ENCODE results near the gene ZNF490. TPM values are rescaled to one million over a fixed set of nuclear protein-coding genes. Genes with fewer than 3 reads are reported as not detected.
"Not testable (repeated sequence)": the region's sequence is repeated elsewhere in the genome, so short reads cannot be mapped to it uniquely, and the experiment has no call there.

Gene ZNF490
- total RNA-seq, 1 donor = 8.7 TPM

GRCh38 chr19:12567951-12568350, 42.7 kb downstream of the ZNF490 start:
- DNase-seq (ENCODE audit: low read depth) = no peak
- H3K4me3 ChIP-seq (ENCODE audit: low read depth, low read length) = no peak overlapping the region
- TF ChIP-seq, protein P1, sequence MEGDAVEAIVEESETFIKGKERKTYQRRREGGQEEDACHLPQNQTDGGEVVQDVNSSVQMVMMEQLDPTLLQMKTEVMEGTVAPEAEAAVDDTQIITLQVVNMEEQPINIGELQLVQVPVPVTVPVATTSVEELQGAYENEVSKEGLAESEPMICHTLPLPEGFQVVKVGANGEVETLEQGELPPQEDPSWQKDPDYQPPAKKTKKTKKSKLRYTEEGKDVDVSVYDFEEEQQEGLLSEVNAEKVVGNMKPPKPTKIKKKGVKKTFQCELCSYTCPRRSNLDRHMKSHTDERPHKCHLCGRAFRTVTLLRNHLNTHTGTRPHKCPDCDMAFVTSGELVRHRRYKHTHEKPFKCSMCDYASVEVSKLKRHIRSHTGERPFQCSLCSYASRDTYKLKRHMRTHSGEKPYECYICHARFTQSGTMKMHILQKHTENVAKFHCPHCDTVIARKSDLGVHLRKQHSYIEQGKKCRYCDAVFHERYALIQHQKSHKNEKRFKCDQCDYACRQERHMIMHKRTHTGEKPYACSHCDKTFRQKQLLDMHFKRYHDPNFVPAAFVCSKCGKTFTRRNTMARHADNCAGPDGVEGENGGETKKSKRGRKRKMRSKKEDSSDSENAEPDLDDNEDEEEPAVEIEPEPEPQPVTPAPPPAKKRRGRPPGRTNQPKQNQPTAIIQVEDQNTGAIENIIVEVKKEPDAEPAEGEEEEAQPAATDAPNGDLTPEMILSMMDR (IDR thresholded peaks at IDR 0.05; ENCODE audit: insufficient read depth, low read length) = no peak

- DNase-seq (ENCODE audit: low read depth); H3K4me3 ChIP-seq (ENCODE audit: low read depth, low read length): not testable (repeated sequence)
These were observed 44.2 kb downstream of the ZNF490 start for GRCh38 chr19:12566380-12566779.

DNA sequence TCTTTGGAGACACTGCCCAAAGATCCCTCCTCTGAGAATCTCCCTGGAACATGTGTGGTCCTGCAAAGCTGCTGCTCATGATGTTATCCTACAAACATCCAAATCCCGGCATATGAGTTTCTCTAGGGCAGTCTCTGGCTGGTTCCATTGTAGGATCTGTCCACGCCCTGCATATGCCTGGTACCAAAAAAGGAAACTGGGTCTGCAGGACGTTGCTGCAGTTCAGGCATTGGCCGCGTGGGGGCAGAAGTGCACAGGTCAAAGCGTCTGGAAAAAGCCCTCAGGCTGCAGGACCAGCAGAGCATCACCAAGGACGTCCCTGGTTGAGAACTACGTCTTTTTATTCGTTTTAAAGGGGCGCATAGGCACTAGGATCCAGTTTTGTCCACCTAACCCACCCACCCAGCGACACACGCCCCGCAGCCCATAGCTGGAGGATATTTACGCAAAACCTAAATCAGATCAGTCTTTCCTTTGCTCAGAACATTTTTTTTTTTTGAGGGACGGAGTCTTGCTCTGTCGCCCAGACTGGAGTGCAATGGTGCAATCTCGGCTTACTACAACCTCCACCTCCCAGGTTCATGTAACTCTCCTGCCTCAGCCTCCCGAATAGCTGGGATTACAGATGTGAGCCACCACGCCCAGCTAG, 46.5 kb downstream of the ZNF490 start:
- no peak overlapping the region for H3K4me3 ChIP-seq (ENCODE audit: low read depth, low read length)
- TF ChIP-seq, protein P1 (IDR thresholded peaks at IDR 0.05; ENCODE audit: insufficient read depth, low read length) = peak; percentile 97
- peak; percentile 90 for DNase-seq (ENCODE audit: low read depth)

DNA sequence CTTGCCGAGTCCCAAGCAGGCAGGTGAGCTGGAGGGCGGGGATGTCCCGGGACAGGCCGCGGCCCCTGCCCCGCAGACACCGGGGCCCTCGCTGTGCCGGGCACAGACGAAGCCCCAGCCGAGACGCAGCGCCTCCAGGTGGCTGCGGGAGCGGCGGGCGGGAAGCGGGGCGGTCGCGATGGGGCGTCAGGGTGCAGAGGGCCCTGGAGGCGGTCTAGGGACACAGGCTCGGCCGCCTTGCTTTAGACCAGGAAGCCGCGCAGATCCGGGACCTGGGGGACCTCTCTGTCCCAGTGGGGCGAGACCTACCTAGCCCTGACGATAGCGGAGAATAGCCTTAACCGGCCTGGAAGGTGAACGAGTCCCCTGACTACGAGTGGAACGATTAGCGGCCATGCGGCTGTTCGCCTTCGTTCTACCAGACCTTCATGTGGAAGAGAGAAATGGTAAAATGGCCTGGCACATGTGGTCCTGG, 55.1 kb downstream of the ZNF490 start:
- DNase-seq (ENCODE audit: low read depth) = no peak
- H3K4me3 ChIP-seq (ENCODE audit: low read depth, low read length) = no peak overlapping the region
- TF ChIP-seq, protein P1 (IDR thresholded peaks at IDR 0.05; ENCODE audit: insufficient read depth, low read length) = no peak

DNA sequence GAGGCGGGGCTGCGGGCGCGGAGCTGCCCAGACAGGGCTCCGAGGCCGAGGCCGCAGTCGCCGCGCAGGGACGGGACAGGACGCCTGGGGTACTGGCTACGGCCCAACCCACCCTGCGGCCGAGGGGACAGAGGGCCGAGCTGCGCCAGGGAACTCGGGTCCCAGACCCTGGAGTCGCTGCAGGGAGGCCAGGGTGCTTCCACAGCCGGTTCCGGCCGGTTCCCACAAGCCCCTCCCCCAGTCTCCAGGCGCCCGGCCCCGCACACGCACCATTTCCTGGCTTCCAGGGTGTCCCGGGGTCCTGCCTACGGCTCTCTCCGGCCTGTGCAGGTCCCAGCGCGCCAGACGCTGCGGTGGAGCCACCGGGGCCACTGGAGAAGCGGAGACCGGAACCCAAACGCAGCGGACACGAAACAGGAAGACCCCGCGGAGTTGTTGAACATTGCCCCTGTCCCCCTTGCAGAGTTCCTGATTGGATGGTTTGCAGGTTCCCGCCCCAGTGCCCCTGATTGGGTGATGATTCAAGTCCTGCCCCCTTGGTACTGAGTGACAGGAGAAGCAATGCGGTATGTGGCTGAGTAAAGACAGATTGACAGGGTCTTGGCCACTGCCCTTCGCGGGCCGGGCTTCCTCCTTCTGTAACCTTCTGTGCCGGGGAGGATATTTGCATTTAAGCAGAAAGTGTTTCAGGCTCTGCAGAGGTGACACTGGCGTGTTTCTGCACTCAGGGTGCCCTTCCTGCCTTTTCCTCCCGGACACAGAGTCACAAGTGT, 59.4 kb downstream of the ZNF490 start, which contains the start of gene ZNF564:
Gene ZNF564, minus strand, starts transcription at position 423 of the 773 bp plus-strand sequence. Its CDS starts 150 bp downstream, at position 273.
- peak within 1 kb of the TSS; percentile 90 for H3K4me3 ChIP-seq (ENCODE audit: low read depth, low read length)

DNA sequence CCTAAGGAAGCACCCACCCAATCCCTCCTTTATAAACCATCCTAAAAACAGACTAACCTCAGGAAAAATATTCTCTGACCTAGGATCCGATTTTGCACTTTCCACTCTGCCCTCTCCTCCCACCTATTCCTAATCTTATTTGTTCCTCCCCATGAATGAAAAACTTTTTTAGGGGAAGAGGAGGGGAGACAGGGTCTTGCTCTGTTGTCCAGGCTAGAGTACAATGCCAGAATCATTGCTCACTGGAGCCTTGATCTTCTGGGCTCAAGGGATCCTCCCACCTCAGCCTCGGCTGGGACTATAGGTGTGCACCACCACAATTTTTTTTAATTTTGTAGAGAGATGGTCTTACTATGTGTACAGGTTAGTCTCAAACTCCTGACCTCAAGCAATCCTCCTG, 63.7 kb downstream of the ZNF490 start:
- no peak for DNase-seq (ENCODE audit: low read depth)
- no peak overlapping the region for H3K4me3 ChIP-seq (ENCODE audit: low read depth, low read length)
- TF ChIP-seq, protein P1 (IDR thresholded peaks at IDR 0.05; ENCODE audit: insufficient read depth, low read length) = no peak

More for the DNA sequence above, 59.4 kb downstream of the ZNF490 start, which contains the start of gene ZNF564:
- TF ChIP-seq, protein P1 (IDR thresholded peaks at IDR 0.05; ENCODE audit: insufficient read depth, low read length) = no peak
- DNase-seq (ENCODE audit: low read depth) = peak; percentile 98

- DNase-seq (ENCODE audit: low read depth) = no peak
- no peak overlapping the region for H3K4me3 ChIP-seq (ENCODE audit: low read depth, low read length)
- TF ChIP-seq, protein P1 (IDR thresholded peaks at IDR 0.05; ENCODE audit: insufficient read depth, low read length) = no peak
These were observed 64.5 kb downstream of the ZNF490 start for GRCh38 chr19:12546068-12546467.
